K562 (cell line): ENCODE data around the gene ALKBH2. TPM values are rescaled to one million over a fixed set of nuclear protein-coding genes. Genes with fewer than 3 reads are reported as not detected.

ENCODE experiments used
- ATAC-seq: fragments of 200-7000 bp; cut with Tn5 transposase; 3 replicates; pipeline ENCODE4 v1.9.1; 2020; ENCODE audit warnings: moderate library complexity
- BruUV-seq: library from RNA; stranded (reverse); fragments of 400-500 nt; replicated peaks from 2 replicates; lab custom pipeline; 2021; lab: Mats Ljungman, UMichigan
- CTCF ChIA-PET: fragments of 300-600 bp; formaldehyde crosslinking; extraction: SDS; loops from one replicate; lab custom pipeline; 2021; ENCODE audit warnings: low intra/inter-chr PET ratio; lab: Yijun Ruan, JAX
- POLR2A ChIA-PET: fragments of 300-600, 350-650 bp; sonication (Branson Sonifier 250); formaldehyde crosslinking; extraction: SDS; loops from one replicate; lab custom pipeline; 2021; ENCODE audit warnings: antibody characterized with exemption, inconsistent platforms; lab: Yijun Ruan, JAX
- DNase-seq, 4 experiments: peaks; one replicate each; pipeline versions ENCODE4 v3.0.0 to v3.0.0-alpha.2; 2011 to 2018; ENCODE audit warnings: low spot score in 3 of 4, mixed read lengths in 3 of 4; ENCODE audit errors: extremely low read depth in 1 of 4
- FAIRE-seq: peaks from 2 replicates; lab custom pipeline; 2011; peaks lifted over from hg19 to GRCh38; lab: Jason Lieb, UNC
- H2AFZ ChIP-seq: 2 replicates; pipeline ENCODE4 v1.6.0; 2011; ENCODE audit warnings: low read depth, low read length, control low read depth, inconsistent platforms
- H3K27ac ChIP-seq: fragments of 200-600 bp; 3 replicates; pipeline ENCODE4 v1.8.0; 2011; ENCODE audit warnings: low read depth, mild to moderate bottlenecking, control low read depth, inconsistent platforms, low read length, moderate library complexity, mixed read lengths; ENCODE audit errors: extremely low read depth
- H3K27me3 ChIP-seq, 2 experiments: fragments of 300-600 bp in 1 of 2; 2 replicates in 1 of 2; 3 replicates in 1 of 2; pipeline versions ENCODE4 v1.6.0 to v1.8.0; 2011; ENCODE audit warnings: inconsistent platforms in 2 of 2, low read length in 2 of 2, mild to moderate bottlenecking in 1 of 2, mixed read lengths in 1 of 2, moderate library complexity in 1 of 2; ENCODE audit not compliant: control insufficient read depth in 2 of 2, insufficient read depth in 2 of 2
- H3K36me3 ChIP-seq: fragments of 300-600 bp; 3 replicates; pipeline ENCODE4 v1.8.0; 2011; ENCODE audit warnings: mild to moderate bottlenecking, low read length, inconsistent platforms; ENCODE audit not compliant: control insufficient read depth, insufficient read depth
- H3K4me1 ChIP-seq, 2 experiments: fragments of 200-600 bp in 1 of 2; replicated peaks in 1 of 2; 2 replicates in 1 of 2; 3 replicates in 1 of 2; pipeline versions ENCODE4 v1.5.1 to v1.8.0; 2011; ENCODE audit warnings: inconsistent platforms in 2 of 2, low read length in 2 of 2, mild to moderate bottlenecking in 1 of 2, mixed read lengths in 1 of 2, moderate library complexity in 1 of 2; ENCODE audit not compliant: control insufficient read depth in 2 of 2, insufficient read depth in 2 of 2
- H3K4me2 ChIP-seq: 2 replicates; pipeline ENCODE4 v1.6.1; 2011; ENCODE audit warnings: low read length, control low read depth, inconsistent platforms, mixed read lengths; ENCODE audit not compliant: insufficient read depth
- H3K4me3 ChIP-seq: fragments of 200-600 bp; sonication (generic), shearing (Covaris generic); 2 replicates; pipeline ENCODE4 v1.5.1; 2016; ENCODE audit warnings: control low read depth, inconsistent platforms
- H3K79me2 ChIP-seq: fragments of 200-600 bp; 3 replicates; pipeline ENCODE4 v1.8.0; 2011; ENCODE audit warnings: low read length, inconsistent platforms; ENCODE audit not compliant: control insufficient read depth, insufficient read depth
- H3K9ac ChIP-seq, 2 experiments: 2 replicates each; pipeline versions ENCODE4 v1.6.0 to v1.6.1; 2011; ENCODE audit warnings: low read depth in 2 of 2, low read length in 2 of 2, control low read depth in 1 of 2, inconsistent platforms in 1 of 2, mild to moderate bottlenecking in 1 of 2, mixed read lengths in 1 of 2; ENCODE audit not compliant: insufficient read depth in 1 of 2
- H3K9me1 ChIP-seq: one replicate; pipeline ENCODE4 v1.6.0; 2011; ENCODE audit warnings: inconsistent platforms, mild to moderate bottlenecking, low read length, moderate library complexity; ENCODE audit not compliant: control insufficient read depth, insufficient read depth
- H3K9me3 ChIP-seq: replicated peaks from 2 replicates; pipeline ENCODE4 v1.5.1; 2011; ENCODE audit warnings: low read depth, low read length, inconsistent platforms; ENCODE audit not compliant: control insufficient read depth, insufficient read depth
- H4K20me1 ChIP-seq: replicated peaks from 2 replicates; pipeline ENCODE4 v1.6.1; 2011; ENCODE audit warnings: low read length, inconsistent platforms, mixed read lengths; ENCODE audit not compliant: control insufficient read depth, insufficient read depth
- ATF6 ChIP-seq: sonication (generic); formaldehyde crosslinking; IDR thresholded peaks from 2 replicates; pipeline ENCODE4 v1.4.0; 2020; ENCODE audit warnings: mild to moderate bottlenecking, missing genetic modification reagents
- CREB1 ChIP-seq, 2 experiments: sonication (generic) in 1 of 2; formaldehyde crosslinking in 1 of 2; IDR thresholded peaks; 2 replicates each; pipeline versions ENCODE4 v1.6.1 to v1.8.0; 2012 to 2022; ENCODE audit warnings: inconsistent platforms in 1 of 2, mild to moderate bottlenecking in 1 of 2, missing genetic modification reagents in 1 of 2, moderate library complexity in 1 of 2
- FOXK1 ChIP-seq: sonication (generic); formaldehyde crosslinking; IDR thresholded peaks from 2 replicates; pipeline ENCODE4 v1.8.0; 2022; ENCODE audit warnings: missing genetic modification reagents, mild to moderate bottlenecking, borderline replicate concordance
- MAFG ChIP-seq: fragments of 450-650 bp; conservative IDR thresholded peaks from 2 replicates; pipeline ENCODE4 v1.6.1; 2016; ENCODE audit warnings: missing genetic modification characterization, missing compliant biosample characterization
- NFIX ChIP-seq: fragments of 250-450 bp; sonication (Bioruptor Pico); IDR thresholded peaks from 2 replicates; pipeline ENCODE4 v1.4.0; 2020; ENCODE audit warnings: low read depth, mild to moderate bottlenecking, moderate library complexity
- ZC3H8 ChIP-seq: fragments of 450-650 bp; IDR thresholded peaks from 2 replicates; pipeline ENCODE4 v1.6.1; 2017
- ZFP1 ChIP-seq: fragments of 450-650 bp; formaldehyde crosslinking; IDR thresholded peaks from 2 replicates; pipeline ENCODE4 v1.4.0; 2020; ENCODE audit warnings: mild to moderate bottlenecking, mixed read lengths
- ZNF282 ChIP-seq: sonication (generic); formaldehyde crosslinking; IDR thresholded peaks from 2 replicates; pipeline ENCODE4 v1.8.1; 2023; ENCODE audit warnings: missing genetic modification reagents
- whole genome bisulfite sequencing: fragments of 100-300 bp; shearing (Covaris generic); methylation state at CpG from one replicate; pipeline ENCODE4 v1.1.6; 2016; ENCODE audit warnings: low coverage, mixed read lengths; ENCODE audit not compliant: insufficient coverage; ENCODE audit errors: missing lambda C conversion rate; 5-methylcytosine and 5-hydroxymethylcytosine counted together
- in situ Hi-C: fragments of 300-500 bp; cut with MboI; formaldehyde crosslinking; loops from 4 replicates; pipeline ENCODE4 v1.15.0; 2018; ENCODE audit warnings: inconsistent platforms, mixed read lengths
- intact Hi-C: fragments of 100-400 bp; cut with micrococcal nuclease; formaldehyde crosslinking; loops from 2 replicates; pipeline ENCODE4 v1.14.2; 2022
- polyA plus RNA-seq, 8 experiments: library from polyadenylated mRNA; depleted of rRNA in 4 of 8; stranded (reverse) in 5 of 8; unstranded in 3 of 8; fragments of >200 nt; fragmentation: Nextera tagmentation in 2 of 8; fragmentation: Illumina TruSeq in 1 of 8; extraction: Ambion mirVana in 2 of 8; extraction: Trizol in 1 of 8; gene quantifications; 2 replicates each; pipeline versions ENCODE4 v1.2.1 to v1.2.3, GENCODE V29; 2011 to 2014; ENCODE audit warnings: inconsistent platforms in 1 of 8, missing spikeins in 1 of 8
- total RNA-seq, 7 experiments: library from RNA; depleted of rRNA in 6 of 7; stranded (reverse); fragments of >200 nt in 6 of 7; fragmentation: Illumina TruSeq in 2 of 7; extraction: Trizol in 2 of 7; gene quantifications; 2 replicates each; pipeline versions ENCODE4 v1.2.1 to v1.2.3, GENCODE V29; 2011 to 2021; ENCODE audit warnings: low replicate concordance in 1 of 7
- TF ChIP-seq, protein P1 (sequence below): fragments of 200-400 bp; formaldehyde crosslinking; IDR thresholded peaks from 2 replicates; pipeline ENCODE4 v1.6.1; 2017; ENCODE audit warnings: mild to moderate bottlenecking, low read depth, low read length, moderate library complexity
- TF ChIP-seq, protein P2 (sequence below): fragments of 150-350 bp; conservative IDR thresholded peaks from 2 replicates; pipeline ENCODE4 v1.6.1; 2014; ENCODE audit warnings: low read length

Gene ALKBH2
- total and polyA plus RNA-seq, 9 of the 15 experiments (the other 6 are each of a cell fraction or from before 2014, with no cell fraction given), result 5.9 to 56.1 (median 41.9) TPM

GRCh38 chr12:109131154-109132050 is 38.1 kb upstream of the ALKBH2 start (continued):
- TF ChIP-seq, protein P1, sequence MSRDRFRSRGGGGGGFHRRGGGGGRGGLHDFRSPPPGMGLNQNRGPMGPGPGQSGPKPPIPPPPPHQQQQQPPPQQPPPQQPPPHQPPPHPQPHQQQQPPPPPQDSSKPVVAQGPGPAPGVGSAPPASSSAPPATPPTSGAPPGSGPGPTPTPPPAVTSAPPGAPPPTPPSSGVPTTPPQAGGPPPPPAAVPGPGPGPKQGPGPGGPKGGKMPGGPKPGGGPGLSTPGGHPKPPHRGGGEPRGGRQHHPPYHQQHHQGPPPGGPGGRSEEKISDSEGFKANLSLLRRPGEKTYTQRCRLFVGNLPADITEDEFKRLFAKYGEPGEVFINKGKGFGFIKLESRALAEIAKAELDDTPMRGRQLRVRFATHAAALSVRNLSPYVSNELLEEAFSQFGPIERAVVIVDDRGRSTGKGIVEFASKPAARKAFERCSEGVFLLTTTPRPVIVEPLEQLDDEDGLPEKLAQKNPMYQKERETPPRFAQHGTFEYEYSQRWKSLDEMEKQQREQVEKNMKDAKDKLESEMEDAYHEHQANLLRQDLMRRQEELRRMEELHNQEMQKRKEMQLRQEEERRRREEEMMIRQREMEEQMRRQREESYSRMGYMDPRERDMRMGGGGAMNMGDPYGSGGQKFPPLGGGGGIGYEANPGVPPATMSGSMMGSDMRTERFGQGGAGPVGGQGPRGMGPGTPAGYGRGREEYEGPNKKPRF, result no peak
- no peak for TF ChIP-seq CREB1 (IDR thresholded peaks at IDR 0.05)
- TF ChIP-seq CREB1 (CRISPR knock-in tag; IDR thresholded peaks at IDR 0.05), result no peak

DNA sequence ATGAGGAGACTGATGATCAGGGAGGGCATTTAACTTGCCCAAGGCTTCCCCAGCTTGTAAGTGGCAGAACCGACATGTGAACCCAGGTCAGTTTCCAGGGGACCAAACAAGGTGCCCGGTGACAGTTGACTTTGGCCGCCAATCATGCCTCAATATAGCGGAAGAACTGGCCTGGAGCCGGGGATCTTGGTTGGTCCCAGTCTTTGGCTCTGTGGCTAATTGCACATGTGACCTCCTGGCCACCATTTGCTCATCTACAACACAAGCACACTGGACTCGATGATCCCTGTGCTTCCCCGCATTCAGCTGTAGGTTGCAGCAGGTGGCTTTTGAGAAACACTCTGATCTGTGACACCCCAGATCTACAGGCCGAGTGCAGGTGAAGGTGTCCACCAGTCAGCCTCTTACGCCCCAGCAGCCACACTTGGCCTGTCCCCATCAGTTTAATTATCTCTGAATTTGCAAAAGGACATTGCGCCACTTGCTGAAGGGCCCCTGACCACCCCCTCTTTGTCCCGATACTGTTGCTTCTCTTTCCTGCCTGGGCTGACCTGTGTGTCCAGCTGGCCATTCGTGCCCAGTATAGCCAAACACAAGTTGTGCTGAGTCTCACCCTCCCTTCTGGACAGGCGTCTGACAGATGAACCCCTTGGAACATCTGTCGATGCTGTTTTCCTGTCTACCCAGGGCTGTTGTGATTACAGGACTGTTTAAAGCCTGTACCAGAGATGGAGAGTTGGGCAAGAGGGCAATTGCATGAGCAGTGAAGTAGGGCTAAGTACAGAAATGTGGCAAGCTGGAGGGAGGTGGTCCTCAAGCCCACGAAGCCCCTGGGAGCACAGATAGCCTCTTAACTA is 37.3 kb upstream of the ALKBH2 start:
- CTCF ChIA-PET, result no interaction called here
- Histone ChIP-seq H3K79me2 (no peaks in the 10 kb centered on the region), H2AFZ (no peak overlapping the region), H3K9ac (no peak overlapping the region), H3K27me3 (peaks cover 23 to 59% of the 10 kb centered on the region in 2 experiments; a peak in 4 of 5 replicates), H4K20me1 (peaks cover 6% of the 10 kb centered on the region; the same call in 1 of the 2 replicates), H3K4me2 (no peak overlapping the region), H3K9me3 (no peaks in the 10 kb centered on the region), H3K4me1 (no peaks in the 10 kb centered on the region; a peak in 3 of 5 replicates), H3K4me3 (no peak overlapping the region), H3K36me3 (no peaks in the 10 kb centered on the region), H3K27ac (no peak overlapping the region), H3K9me1 (no peaks in the 10 kb centered on the region)
- intact Hi-C loops, result loop anchor here (5.0 to 10.0 kb wide), 2 partner anchors 127 to 254 kb away; no protein-coding TSS in a partner anchor
- ATAC-seq (no peak), FAIRE-seq (no peak), DNase-seq (no peak)
- BruUV-seq, result no TSS peak
- in situ Hi-C loops, result no loop called here
- 5% methylated on average over 15 of the region's 15 CpGs for WGBS
- POLR2A ChIA-PET, result interaction anchor here (0.5 kb wide), 1 partner anchor 164 kb away, joined by 3 read pairs; no protein-coding TSS in a partner anchor
- TF ChIP-seq, protein P2, sequence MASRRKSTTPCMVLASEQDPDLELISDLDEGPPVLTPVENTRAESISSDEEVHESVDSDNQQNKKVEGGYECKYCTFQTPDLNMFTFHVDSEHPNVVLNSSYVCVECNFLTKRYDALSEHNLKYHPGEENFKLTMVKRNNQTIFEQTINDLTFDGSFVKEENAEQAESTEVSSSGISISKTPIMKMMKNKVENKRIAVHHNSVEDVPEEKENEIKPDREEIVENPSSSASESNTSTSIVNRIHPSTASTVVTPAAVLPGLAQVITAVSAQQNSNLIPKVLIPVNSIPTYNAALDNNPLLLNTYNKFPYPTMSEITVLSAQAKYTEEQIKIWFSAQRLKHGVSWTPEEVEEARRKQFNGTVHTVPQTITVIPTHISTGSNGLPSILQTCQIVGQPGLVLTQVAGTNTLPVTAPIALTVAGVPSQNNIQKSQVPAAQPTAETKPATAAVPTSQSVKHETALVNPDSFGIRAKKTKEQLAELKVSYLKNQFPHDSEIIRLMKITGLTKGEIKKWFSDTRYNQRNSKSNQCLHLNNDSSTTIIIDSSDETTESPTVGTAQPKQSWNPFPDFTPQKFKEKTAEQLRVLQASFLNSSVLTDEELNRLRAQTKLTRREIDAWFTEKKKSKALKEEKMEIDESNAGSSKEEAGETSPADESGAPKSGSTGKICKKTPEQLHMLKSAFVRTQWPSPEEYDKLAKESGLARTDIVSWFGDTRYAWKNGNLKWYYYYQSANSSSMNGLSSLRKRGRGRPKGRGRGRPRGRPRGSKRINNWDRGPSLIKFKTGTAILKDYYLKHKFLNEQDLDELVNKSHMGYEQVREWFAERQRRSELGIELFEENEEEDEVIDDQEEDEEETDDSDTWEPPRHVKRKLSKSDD, result no peak
- TF ChIP-seq ZC3H8 (no peak), NFIX (CRISPR knock-in tag) (no peak), FOXK1 (CRISPR knock-in tag) (no peak), ZFP1 (CRISPR knock-in tag) (no peak), ZNF282 (CRISPR knock-in tag) (no peak), MAFG (tag) (no peak), ATF6 (CRISPR knock-in tag) (no peak)
